RPMI7951 (cell line): ENCODE data around the gene MAP10. TPM values are rescaled to one million over a fixed set of nuclear protein-coding genes. Genes with fewer than 3 reads are reported as not detected.
"Not testable (repeated sequence)": the region's sequence is repeated elsewhere in the genome, so short reads cannot be mapped to it uniquely, and the experiment has no call there.

ENCODE experiments used
- DNase-seq: peaks from one replicate; pipeline ENCODE4 v3.0.0-alpha.2; 2012; ENCODE audit warnings: low read depth
- total RNA-seq: library from RNA; depleted of rRNA; stranded (reverse); fragments of >200 nt; shearing (Covaris generic); gene quantifications from 2 replicates; pipeline ENCODE4 v1.2.3, GENCODE V29; 2014; rRNA removed

MAP10 gene, protein sequence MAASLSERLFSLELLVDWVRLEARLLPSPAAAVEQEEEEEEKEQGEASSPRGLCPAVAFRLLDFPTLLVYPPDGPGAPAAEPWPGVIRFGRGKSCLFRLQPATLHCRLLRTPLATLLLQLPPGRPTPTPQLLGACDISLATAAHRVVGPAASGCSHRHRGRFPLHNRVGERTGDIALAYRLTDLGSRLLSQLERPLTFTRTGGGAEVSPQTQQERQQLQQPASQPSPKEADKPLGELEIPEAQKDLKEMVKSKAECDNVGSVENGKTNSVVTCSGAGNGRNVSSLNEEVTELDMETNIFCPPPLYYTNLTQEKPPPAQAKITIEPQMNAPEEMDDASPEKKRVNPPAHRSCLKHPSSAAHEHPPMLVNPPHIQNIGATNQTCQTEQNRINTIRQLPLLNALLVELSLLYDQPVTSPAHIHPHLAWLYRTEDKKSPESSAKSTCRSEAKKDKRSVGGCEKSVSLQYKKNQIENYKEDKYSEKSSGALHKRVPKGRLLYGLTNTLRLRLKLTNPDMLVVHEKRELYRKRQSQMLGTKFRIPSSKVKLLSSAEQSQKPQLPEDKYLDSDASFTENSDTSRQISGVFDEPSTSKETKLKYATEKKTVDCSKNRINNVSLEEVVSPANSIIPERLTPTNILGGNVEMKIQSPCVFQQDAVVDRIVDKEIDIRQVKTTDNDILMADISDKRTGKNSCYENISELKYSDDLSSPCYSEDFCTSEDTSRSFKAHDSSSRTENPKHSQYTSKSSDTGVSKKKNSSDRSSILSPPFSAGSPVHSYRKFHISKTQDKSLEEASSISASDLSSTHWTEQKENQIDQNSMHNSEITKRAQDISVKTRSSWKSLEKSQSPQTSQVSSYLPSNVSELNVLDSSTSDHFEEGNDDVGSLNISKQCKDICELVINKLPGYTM
- total RNA-seq, result 4.9 and 7.3 TPM in 2 replicates

DNA sequence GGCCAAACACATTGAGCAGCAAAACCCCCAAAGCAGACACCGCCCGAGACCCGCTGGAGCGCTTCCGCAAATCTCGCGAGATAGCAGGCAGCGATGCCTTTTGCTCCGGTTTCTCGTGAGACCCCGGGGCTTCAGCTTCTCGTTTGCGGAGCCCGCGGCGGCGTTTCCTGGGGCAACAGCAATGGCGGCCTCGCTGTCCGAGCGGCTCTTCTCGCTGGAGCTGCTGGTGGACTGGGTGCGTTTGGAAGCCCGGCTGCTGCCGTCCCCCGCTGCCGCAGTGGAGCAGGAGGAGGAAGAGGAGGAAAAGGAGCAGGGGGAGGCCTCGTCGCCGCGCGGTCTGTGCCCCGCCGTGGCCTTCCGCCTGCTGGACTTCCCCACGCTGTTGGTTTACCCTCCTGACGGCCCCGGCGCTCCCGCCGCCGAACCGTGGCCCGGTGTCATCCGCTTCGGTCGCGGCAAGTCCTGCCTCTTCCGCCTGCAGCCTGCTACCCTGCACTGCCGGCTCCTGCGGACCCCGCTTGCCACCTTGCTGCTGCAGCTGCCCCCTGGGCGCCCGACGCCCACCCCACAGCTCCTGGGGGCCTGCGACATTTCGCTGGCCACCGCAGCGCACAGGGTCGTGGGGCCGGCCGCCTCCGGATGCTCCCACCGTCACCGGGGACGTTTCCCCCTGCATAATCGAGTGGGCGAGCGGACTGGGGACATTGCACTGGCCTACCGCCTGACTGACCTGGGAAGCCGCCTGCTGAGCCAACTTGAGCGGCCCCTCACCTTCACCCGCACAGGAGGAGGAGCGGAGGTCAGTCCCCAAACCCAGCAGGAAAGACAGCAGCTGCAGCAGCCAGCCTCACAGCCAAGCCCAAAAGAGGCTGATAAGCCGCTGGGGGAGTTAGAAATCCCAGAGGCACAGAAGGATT lies at the start of gene MAP10:
Gene MAP10, plus strand, starts transcription at position 148 of the 917 bp plus-strand sequence. Its CDS starts 34 bp downstream, at position 182.
- peak; percentile 84 for DNase-seq

DNA sequence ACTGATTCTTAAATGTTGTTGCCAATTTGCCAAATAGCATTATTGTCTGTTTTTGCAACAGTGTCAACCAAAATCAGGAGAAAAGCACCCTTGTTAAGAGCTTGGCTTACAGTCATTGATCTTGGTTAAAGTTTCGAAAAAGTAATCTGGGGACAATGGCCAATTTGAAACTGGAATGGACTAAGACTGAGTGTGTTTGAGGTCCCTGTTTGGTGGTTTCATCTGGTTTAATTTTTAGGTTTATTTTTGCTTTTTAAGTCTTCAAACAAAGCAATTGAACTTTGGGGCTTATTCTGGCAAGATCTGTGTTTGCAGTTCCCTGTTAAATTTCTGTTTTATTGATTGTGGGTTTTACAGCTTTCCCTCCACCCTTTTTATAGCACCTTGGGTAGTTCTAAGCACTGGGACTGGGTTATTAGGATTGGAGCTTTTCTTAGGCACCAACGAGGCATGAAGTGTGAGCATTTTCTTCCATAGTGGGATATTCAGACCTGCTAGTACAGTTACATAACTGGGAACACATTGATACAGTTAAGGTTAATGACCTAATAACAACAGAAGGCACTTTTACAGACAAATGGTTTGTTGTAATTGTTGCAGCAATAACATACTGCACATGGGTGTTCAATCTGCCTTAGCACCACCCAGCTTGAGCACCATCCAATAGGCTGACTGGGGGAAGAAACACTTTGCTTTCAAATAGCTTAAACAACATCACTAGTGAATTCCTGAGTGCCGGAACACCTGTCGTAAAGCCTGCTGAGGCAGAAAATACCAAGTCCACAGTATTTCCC lies 40.6 kb upstream of the MAP10 start:
- no peak for DNase-seq

DNA sequence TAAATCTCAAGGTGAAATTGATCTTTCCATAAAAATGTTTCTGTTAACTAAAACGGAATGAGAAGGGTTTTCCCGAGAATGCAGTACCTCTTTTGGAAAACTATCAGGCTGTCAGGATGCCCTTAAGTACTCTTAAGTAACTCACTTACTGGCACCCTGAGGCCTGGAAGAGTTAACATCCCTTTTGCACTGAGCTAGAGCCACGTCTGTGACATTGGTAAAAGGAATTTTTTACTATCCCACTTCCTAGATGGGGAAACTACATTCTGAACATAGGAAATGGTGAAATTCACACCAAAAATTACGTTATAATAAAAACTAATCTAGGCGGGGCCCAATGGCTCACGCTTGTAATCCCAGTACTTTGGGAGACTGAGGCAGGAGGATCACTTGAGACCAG lies 39.7 kb upstream of the MAP10 start:
- no peak for DNase-seq

DNA sequence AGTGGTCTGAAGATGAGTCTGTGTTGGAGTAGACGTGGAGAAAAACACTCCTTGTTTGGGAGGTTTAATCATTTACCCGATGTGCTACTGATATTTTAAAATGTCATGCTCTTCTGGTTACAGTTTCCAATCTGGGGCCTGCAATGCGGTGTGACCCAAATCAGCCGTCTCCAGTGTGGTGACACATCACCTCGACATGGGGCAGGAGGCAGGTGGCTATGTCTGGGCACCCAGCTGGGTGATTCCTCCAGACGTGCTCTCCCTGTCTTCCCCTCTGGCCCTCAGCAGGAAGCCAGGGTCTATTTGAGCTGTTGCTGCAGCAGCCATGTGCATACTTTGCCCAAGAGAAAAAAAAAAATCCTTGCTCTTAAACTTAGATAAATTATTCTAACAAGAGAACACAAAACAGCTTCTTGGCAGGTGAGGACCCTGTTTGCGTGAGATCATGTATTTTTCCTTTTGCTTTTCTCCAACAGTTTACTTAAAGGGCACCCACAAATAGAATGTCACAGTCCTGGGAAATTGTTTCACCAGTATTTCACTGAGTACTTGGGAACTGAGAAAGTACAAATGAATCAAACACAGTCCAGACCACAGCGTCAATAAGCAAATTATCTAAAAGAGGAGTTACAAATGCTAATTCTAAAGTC lies 38.9 kb upstream of the MAP10 start:
- DNase-seq, result no peak

DNA sequence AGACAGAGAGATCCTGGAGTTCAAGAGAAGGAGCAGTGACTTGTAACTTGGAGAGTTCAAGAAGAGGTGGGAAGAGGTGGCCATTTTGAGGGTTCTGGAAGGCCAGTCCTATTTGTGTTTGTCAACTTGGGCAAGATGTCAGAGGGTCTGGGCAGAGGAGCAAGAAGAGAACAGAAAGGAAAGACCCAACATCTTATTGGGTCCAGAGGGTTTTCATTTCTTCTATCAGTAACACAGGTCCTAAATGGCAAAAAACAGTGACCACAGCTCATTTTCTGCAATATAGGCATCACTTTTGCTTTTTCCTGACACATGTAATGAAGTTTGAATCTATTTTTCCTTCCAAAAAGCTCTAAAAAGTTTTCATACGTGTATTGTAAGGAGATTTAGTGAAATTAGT lies 38.3 kb upstream of the MAP10 start:
- DNase-seq, result no peak

DNA sequence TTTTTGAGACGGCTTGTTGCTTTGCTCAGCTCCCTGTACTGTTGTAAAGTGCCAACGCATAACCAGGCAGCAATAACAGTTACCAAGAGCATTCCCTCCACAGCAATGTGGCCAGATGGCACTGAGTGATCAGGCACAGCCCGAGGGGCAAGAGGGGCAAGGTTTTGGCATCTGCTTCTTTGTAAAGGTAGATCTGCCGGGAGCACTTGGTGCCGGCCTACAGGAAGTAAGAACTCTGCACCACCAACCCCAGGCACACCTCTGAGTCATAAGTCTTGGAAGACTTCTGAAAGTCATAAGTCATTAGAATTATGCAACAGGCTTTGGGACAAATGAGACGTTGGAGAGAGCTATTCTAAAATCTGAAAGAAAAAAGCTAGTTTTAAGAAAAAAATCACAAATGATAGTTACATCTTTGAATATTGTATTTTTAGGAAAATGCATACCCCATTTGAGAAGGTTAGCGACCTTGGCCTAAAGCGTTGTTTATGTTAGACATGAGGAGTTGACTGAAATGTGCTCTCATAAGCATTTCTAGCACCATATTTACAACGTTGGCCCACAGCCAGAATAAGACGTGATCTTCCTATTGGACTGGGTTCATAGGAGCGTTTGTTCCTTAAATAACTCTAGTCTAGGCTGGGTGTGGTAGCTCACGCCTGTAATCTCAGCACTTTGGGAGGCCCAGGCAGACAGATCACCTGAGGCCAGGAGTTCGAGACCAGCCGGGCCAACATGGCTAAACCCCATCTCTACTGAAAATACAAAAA lies 37.7 kb upstream of the MAP10 start:
- DNase-seq, result peak; percentile 97

DNA sequence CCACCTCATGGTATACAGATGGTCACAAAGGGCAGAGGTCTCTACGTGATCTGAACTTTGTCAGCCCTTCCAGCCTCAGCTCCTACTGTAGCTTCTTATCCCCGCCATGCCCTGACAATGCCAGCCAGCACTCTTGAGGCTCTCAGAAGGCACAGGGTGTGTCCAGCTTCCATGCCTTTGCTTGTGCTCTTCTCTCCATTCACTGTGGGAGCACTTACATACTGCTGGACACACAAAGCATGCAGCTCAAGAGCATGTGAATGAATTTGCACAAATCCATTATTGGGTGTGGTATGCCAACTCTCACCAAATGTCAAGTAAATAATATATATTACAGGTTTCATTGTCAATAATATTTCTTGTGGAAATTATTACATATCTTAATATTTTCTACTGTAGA lies 36.4 kb upstream of the MAP10 start:
- no peak for DNase-seq

DNA sequence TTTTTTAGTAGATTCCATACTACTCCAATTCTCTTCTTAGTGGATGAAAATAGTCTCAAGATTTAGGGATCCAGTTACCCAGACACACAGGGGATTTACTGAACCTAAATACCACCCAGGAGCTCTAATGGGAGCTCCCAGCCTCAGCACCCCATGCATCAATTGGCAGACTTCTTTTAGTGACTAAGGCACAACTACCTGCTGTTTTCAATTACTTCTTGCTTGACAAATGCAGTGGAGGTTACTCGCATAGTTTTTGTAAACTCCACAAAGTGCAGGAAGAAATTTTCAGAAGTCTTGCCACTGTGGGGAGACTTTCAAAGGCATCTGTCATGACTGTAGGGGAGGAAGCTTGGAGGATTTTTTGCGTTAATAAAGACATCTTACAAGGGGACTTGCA lies 35.5 kb upstream of the MAP10 start:
- peak; percentile 49 for DNase-seq

DNA sequence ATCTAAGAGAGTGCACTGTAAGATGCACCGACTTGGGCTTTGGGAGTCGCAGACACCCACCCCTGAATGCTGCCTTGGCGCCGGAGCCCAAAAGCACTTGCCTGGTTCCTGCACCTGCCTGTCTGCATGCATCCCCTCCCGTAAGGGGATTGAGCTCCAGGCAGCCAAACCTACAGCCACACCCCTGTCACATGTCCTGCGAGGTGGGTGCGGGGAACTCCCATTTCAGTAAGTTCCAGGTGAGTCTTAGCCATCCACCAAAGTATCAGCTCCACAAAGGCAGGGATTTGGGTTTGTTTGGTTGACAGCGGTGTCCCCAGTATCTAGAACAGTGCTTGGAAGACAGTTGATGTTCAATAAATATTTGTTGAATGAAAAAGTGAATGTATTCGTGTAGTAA lies 31.5 kb upstream of the MAP10 start:
- no peak for DNase-seq

DNA sequence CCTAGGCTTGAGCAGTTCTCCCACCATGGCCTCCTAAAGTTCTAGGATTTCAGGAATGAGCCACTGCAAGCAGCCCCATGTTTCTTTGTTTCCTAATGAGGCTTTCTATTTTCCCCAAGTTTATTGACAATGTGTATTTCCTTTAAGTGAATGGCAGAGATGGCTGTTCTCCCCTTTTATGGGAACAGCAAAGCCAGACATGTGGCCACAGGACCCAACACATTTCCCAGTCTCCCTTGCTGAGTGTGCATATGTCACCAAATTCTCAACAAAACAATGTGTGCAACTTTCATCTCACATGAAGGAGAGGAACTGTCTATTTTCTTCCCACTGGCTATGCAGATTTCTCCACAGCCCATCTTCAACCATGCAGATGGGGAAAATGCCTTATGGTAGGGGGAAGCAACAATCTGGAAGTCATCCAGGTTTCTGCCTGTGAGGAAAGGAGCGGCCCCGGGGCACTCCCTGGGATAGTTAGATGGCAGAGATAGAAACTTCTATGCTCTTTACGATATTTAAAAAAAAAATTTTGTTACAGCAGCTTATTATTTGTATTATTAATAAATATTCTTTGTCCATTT lies 28.6 kb upstream of the MAP10 start:
- DNase-seq, result peak; percentile 26

DNA sequence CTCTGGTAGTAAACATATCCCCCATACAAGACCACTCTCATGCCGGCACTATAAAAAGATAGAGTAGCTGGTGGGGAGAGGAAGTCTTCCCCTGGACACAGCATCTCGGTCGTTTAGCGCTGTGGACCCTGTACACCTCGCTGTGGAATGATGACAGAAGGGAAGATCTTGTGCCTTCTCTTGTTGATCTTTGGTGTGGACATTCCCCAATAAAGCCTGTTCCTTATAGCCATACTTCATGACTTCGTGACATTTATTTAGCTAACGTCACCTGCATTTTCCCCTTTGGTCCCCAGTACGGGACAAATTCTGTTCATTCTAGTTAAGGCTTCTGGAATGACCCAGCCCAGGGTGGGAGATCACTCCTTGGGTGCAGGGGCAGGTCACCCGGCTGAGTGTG lies 24.9 kb upstream of the MAP10 start:
- DNase-seq, result no peak

DNA sequence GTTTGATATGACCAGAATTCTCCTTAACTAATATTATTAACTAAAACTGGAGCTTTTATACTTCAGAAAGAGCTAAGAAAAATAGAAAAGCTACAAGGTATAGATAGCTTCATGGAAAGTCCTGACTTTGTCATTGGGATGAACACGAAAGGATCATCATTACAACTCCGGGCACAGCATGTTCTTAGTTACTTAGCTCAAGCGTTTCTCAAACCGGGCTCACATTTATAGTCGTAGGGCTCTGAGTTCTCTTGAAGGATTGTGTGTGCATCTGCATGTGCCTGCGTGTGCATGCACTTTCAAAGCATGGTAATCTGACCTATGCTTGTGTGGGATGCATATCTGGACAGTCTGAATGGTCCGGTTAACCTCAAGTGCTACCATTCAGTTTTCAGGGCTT lies 20.4 kb upstream of the MAP10 start:
- no peak for DNase-seq

DNA sequence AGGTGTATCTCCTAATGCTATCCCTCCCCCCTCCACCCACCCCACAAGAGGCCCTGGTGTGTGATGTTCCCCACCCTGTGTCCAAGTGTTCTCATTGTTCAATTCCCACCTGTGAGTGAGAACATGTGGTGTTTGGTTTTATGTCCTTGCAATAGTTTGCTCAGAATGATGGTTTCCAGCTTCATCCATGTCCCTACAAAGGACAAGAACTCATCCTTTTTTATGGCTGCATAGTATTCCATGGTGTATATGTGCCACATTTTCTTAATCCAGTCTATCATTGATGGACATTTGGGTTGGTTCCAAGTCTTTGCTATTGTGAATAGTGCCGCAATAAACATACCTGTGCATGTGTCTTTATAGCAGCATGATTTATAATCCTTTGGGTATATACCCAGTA lies 19.6 kb upstream of the MAP10 start:
- DNase-seq, result not testable (repeated sequence)

DNA sequence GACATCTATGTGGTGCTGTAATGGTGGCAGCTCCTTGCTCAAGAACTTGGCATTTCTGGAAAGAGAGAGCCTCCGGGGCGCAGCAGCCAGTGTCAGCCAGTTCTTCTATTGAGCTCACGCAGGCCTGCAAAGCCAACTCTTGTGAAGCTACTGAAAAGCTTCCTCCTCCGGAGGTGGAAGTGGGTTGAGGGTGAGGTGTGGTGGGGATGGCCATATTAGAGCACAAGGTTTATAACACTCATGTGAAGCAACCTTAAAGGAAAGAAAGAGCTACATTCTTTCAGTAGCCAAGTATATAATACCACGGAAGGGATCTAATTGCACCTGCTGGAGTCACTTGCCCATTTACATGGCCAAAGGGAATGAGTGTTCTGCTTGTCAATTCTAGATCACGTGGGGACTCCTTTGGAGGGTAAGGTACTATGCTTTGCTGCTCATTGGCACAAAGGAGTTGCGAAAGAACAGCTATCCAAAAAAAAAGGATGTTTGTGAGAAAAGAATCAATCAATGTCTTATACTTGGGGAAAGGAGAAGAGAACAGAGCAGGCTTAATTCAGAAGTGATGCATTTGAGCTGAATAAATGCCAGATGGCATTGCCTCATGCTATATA lies 18.3 kb upstream of the MAP10 start:
- no peak for DNase-seq

DNA sequence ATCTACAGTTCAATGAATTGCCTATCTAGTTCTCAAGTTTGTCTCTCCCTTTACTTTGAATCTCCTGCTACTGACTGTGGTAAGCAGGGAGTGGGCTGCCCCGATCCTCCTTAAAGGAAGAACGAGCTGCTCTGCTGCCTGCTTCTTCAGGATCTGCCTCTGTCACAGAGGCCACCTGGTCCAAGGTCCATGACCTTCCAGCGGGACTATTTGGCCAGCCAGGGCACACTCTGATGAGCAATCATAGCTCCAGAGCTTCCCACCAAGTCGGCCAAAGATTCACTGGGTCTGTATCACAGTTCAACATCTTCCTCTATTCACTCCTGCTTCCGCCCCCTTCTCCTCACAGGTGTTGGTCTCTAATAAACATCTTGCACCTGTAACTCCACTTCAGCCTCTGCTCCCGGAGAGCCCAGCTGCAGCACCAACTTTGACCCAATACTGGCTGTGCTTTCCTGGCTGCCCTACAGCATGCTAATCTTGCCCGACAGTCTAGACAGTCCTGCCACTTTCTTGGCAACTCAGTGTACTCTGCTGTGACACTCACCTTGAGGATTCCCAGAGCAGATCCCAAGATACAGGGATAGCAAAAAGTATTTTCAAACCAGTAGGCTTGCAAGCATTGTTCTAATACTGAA lies 16.9 kb upstream of the MAP10 start:
- no peak for DNase-seq

DNA sequence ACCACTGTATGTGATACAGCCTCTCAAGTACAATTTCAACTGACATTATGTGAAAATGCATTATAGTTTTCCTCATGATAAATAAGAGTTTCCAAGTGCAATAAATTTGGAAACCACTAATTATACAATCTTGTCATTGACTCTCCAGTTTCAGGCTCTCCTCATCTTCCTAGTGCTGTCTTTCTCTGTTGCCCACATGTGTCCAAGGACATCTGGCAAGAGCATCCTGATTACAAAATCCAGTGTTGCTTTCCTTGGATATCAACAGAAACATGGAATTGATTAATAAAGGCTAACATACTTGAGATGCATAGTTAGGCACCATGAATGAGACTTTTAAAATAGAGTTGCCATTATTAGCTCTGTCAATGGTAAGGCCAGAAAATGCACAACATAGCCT lies 15.6 kb upstream of the MAP10 start:
- no peak for DNase-seq

DNA sequence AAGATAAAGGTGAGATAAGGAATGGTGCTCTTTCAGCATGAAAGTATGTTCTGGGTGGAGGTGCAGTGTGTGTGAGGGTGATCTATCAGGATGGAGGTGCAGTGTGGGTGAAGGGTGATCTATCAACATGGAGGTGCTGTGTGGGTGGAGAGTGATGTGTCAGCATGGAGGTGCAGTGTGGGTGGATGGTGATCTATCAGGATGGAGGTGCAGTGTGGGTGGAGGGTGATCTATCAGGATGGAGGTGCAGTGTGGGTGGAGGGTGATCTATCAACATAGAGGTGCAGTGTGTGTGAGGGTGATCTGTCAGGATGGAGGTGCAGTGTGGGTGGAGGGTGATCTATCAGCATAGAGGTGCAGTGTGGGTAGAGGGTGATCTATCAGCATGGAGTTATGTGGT lies 12.3 kb upstream of the MAP10 start:
- no peak for DNase-seq

DNA sequence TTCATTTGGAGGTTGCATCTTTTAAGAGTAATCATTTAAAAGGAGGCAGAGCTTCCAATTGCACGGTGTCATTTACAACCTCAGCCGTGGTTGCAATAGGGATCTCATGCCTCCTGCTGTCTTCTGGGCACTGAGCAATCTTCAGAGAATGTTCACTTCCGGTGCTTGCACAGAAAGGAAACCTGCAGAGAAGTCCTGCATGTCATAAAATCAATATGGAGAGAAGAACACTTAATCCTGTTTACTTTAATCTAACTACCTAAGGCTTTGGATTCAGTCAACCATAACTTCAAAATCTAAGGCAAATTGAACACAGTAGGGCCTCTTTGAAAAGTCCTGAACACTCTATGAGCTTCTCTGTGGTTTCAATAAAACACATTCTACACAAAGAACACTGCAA lies 11.3 kb upstream of the MAP10 start:
- peak; percentile 65 for DNase-seq
